Neural cell (in vitro differentiated cells): Measurements from ENCODE around the gene C19orf44.

Experiments
- CTCF ChIP-seq: fragments of 450-650 bp; IDR thresholded peaks from 2 replicates; pipeline ENCODE4 v1.5.1; 2014; ENCODE audit warnings: antibody characterized with exemption, mild to moderate bottlenecking, moderate library complexity; ENCODE audit not compliant: poor library complexity, severe bottlenecking
- EP300 ChIP-seq: fragments of 450-650 bp; conservative IDR thresholded peaks from 2 replicates; pipeline ENCODE4 v1.6.1; 2014; ENCODE audit warnings: antibody characterized with exemption, mild to moderate bottlenecking, moderate library complexity; ENCODE audit not compliant: poor library complexity, severe bottlenecking
- EZH2 ChIP-seq: fragments of 200-600, 300-800 bp; shearing (Covaris generic), sonication (generic); IDR thresholded peaks from 2 replicates; pipeline ENCODE4 v1.6.1; 2014; ENCODE audit warnings: antibody characterized with exemption, low read length, borderline replicate concordance, mild to moderate bottlenecking; ENCODE audit not compliant: insufficient read depth, poor library complexity, severe bottlenecking
- REST ChIP-seq: IDR thresholded peaks from 2 replicates; pipeline ENCODE4 v1.6.1; 2012; ENCODE audit warnings: borderline replicate concordance

- TF ChIP-seq EZH2 (no peak), EP300 (no peak), CTCF (no peak), REST (no peak)
Measured at GRCh38 chr19:16462757-16463250, 33.4 kb upstream of the C19orf44 start.
